GM23248 (cell line): ENCODE data around the gene ZNF69.

Experiments used
- EZH2 ChIP-seq: fragments of 200-600 bp; sonication (generic); IDR thresholded peaks from 2 replicates; pipeline ENCODE4 v1.6.1; 2018; ENCODE audit warnings: antibody characterized with exemption, mild to moderate bottlenecking; ENCODE audit not compliant: insufficient read depth, poor library complexity, severe bottlenecking
- EZH2phosphoT487 ChIP-seq: fragments of 200-600 bp; sonication (generic); IDR thresholded peaks from 2 replicates; pipeline ENCODE4 v1.6.1; 2018; ENCODE audit warnings: antibody characterized with exemption, moderate library complexity, mild to moderate bottlenecking, low read depth; ENCODE audit not compliant: insufficient read depth

DNA sequence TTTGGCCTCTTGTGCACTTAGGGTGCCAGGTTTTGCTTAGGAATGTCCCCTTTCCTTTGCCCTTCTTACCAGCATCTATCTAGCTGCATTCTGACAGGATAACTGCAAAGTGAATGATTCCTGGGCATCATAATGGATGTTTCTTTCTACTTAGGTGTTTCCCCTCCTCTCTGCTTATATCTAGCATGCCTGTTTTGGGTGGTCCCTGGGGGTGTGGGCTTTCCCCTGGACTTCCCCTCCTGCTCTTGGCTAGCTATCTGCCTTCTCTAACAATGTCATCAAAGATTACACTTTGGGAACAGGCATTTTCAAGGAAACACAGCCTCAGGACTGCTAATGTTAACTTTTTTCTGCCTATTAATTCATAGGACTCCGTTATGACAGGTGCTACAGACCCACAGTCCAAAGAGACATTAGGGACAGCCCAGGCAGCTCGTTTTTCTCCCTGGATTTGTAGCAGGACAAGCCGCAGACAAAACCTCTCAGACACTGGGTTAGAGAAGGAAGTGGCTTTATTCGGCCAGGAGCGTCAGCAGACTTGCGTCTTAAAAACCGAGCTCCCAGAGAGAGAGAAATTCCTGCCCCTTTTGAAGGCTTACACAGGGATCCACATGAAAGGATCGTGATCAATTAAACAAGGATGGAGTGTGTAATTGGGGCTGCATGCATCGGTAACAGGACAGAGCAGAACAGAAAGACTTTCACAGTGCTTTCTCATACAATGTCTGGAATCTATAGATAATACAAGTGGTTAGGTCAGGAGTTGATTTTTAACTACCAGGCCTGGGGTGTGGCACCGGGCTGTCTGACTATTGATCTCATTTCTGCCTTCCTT lies 54.6 kb downstream of the ZNF69 start:
- TF ChIP-seq EZH2phosphoT487 (no peak), EZH2 (no peak)
